ENCODE results near the gene AGAP2. TPM values are rescaled to one million over a fixed set of nuclear protein-coding genes. Genes with fewer than 3 reads are reported as not detected.

Gene AGAP2
- total RNA-seq, 1 donor, result 0.72 TPM

- Histone ChIP-seq H3K4me1 (ENCODE audit: insufficient read depth, low read length) (peaks cover 7% of the 10 kb centered on the region), H3K4me3 (ENCODE audit: insufficient read depth, low read length) (peak overlapping the region; percentile 97), H3K4me2 (ENCODE audit: insufficient read depth, low read length) (peak overlapping the region; percentile 97), H3K27ac (ENCODE audit: low read depth, low read length) (peak overlapping the region; percentile 98), H2AFZ (ENCODE audit: low read length) (peak overlapping the region; percentile 78), H3K36me3 (ENCODE audit: insufficient read depth, low read length) (peaks cover 37% of the 10 kb centered on the region), H3K27me3 (ENCODE audit: insufficient read depth, low read length) (peaks cover 21% of the 10 kb centered on the region), H4K20me1 (ENCODE audit: insufficient read depth, low read length) (no peaks in the 10 kb centered on the region), H3K9me3 (ENCODE audit: low read depth, low read length) (no peaks in the 10 kb centered on the region), H3K79me2 (ENCODE audit: insufficient read depth, low read length) (peaks cover 27% of the 10 kb centered on the region)
- peak; percentile 32 for DNase-seq (ENCODE audit: insufficient read length, low spot score, missing footprints)
- TF ChIP-seq, protein P1, sequence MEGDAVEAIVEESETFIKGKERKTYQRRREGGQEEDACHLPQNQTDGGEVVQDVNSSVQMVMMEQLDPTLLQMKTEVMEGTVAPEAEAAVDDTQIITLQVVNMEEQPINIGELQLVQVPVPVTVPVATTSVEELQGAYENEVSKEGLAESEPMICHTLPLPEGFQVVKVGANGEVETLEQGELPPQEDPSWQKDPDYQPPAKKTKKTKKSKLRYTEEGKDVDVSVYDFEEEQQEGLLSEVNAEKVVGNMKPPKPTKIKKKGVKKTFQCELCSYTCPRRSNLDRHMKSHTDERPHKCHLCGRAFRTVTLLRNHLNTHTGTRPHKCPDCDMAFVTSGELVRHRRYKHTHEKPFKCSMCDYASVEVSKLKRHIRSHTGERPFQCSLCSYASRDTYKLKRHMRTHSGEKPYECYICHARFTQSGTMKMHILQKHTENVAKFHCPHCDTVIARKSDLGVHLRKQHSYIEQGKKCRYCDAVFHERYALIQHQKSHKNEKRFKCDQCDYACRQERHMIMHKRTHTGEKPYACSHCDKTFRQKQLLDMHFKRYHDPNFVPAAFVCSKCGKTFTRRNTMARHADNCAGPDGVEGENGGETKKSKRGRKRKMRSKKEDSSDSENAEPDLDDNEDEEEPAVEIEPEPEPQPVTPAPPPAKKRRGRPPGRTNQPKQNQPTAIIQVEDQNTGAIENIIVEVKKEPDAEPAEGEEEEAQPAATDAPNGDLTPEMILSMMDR (IDR thresholded peaks at IDR 0.05; ENCODE audit: extremely low read depth, low read depth, low read length), result no peak
These were observed 6.9 kb upstream of the AGAP2 start for GRCh38 chr12:57745485-57745881.

- Histone ChIP-seq H3K4me1 (ENCODE audit: insufficient read depth, low read length) (peaks cover 7% of the 10 kb centered on the region), H3K36me3 (ENCODE audit: insufficient read depth, low read length) (peaks cover 33% of the 10 kb centered on the region), H2AFZ (ENCODE audit: low read length) (peak within 1 kb of the TSS; percentile 78), H3K4me2 (ENCODE audit: insufficient read depth, low read length) (peak within 1 kb of the TSS; percentile 97), H3K4me3 (ENCODE audit: insufficient read depth, low read length) (peak within 1 kb of the TSS; percentile 97), H3K27ac (ENCODE audit: low read depth, low read length) (peak within 1 kb of the TSS; percentile 98), H3K79me2 (ENCODE audit: insufficient read depth, low read length) (peaks cover 23% of the 10 kb centered on the region), H4K20me1 (ENCODE audit: insufficient read depth, low read length) (no peaks in the 10 kb centered on the region), H3K27me3 (ENCODE audit: insufficient read depth, low read length) (peaks cover 27% of the 10 kb centered on the region), H3K9me3 (ENCODE audit: low read depth, low read length) (no peaks in the 10 kb centered on the region)
- peak; percentile 99 for DNase-seq (ENCODE audit: insufficient read length, low spot score, missing footprints)
- TF ChIP-seq, protein P1 (IDR thresholded peaks at IDR 0.05; ENCODE audit: extremely low read depth, low read depth, low read length), result no peak
These were observed 6.4 kb upstream of the AGAP2 start, which contains the start of gene TSPAN31 for GRCh38 chr12:57744777-57745484. Gene TSPAN31 (plus strand): TSS chr12:57745039. CDS start chr12:57745155, 116 bp downstream.

DNA sequence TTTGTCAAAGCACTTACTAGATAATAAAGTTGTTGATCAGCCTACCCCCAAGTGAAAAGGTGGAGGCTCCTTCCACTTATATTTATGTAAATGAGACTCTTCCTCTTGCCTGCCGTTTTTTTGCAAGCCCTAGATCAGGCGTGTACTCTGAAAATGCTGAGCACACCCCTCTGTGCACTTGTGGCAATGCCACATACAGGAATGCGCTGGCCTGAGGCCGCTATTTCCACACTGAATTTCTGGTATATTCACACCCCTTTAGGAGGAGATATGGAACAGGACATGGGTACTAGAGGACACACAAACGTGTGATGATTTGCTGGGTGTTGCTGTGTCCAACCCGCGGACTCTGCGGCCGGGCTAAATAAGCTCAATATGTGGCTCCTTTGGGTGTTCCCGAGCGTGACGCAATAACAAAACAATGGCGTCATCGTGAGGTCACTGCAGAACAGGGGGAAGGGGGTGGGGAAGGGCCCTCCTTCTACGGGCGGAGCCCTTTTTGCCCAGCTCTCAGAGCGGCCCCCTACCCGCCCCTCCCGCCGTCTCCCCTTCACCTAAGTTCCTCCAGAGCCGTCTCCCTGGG lies 5.7 kb upstream of the AGAP2 start:
- H4K20me1 ChIP-seq (ENCODE audit: insufficient read depth, low read length), result no peaks in the 10 kb centered on the region
- peak overlapping the region; percentile 98 for H3K27ac ChIP-seq (ENCODE audit: low read depth, low read length)
- no peaks in the 10 kb centered on the region for H3K9me3 ChIP-seq (ENCODE audit: low read depth, low read length)
- peak overlapping the region; percentile 75 for H2AFZ ChIP-seq (ENCODE audit: low read length)
- TF ChIP-seq, protein P1 (IDR thresholded peaks at IDR 0.05; ENCODE audit: extremely low read depth, low read depth, low read length), result no peak
- peaks cover 33% of the 10 kb centered on the region for H3K27me3 ChIP-seq (ENCODE audit: insufficient read depth, low read length)
- H3K36me3 ChIP-seq (ENCODE audit: insufficient read depth, low read length), result peaks cover 29% of the 10 kb centered on the region
- peaks cover 17% of the 10 kb centered on the region for H3K79me2 ChIP-seq (ENCODE audit: insufficient read depth, low read length)
- peak overlapping the region; percentile 97 for H3K4me2 ChIP-seq (ENCODE audit: insufficient read depth, low read length)
- H3K4me3 ChIP-seq (ENCODE audit: insufficient read depth, low read length), result peak overlapping the region; percentile 97
- peak; percentile 69 for DNase-seq (ENCODE audit: insufficient read length, low spot score, missing footprints)
- H3K4me1 ChIP-seq (ENCODE audit: insufficient read depth, low read length), result peaks cover 7% of the 10 kb centered on the region

DNA sequence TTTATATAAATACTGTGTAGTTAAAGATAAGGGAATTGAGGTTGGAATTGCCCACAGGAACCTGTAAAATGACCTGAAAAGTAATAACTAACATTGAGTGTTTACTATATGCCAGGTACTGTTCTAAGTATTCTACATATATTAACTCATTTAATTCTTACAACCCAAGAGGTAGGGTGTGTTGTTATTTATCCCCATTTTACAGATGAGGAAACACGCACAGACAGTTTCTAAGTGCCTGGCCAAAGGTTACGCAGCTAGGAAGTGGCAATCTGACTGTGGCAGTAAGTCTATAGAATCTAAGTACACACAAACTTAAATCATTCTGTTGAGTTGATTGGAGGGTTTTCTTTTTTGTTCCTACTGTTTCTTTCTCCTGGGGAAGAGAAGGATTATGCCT lies 5.2 kb upstream of the AGAP2 start:
- H3K4me2 ChIP-seq (ENCODE audit: insufficient read depth, low read length), result peak overlapping the region; percentile 97

More for the DNA sequence above, 5.2 kb upstream of the AGAP2 start:
- Histone ChIP-seq H3K79me2 (ENCODE audit: insufficient read depth, low read length) (peaks cover 12% of the 10 kb centered on the region), H3K4me1 (ENCODE audit: insufficient read depth, low read length) (peaks cover 7% of the 10 kb centered on the region), H2AFZ (ENCODE audit: low read length) (no peak overlapping the region), H3K9me3 (ENCODE audit: low read depth, low read length) (no peaks in the 10 kb centered on the region), H3K36me3 (ENCODE audit: insufficient read depth, low read length) (peaks cover 24% of the 10 kb centered on the region), H3K27me3 (ENCODE audit: insufficient read depth, low read length) (peaks cover 39% of the 10 kb centered on the region), H3K27ac (ENCODE audit: low read depth, low read length) (no peak overlapping the region), H4K20me1 (ENCODE audit: insufficient read depth, low read length) (no peaks in the 10 kb centered on the region), H3K4me3 (ENCODE audit: insufficient read depth, low read length) (no peak overlapping the region)
- TF ChIP-seq, protein P1 (IDR thresholded peaks at IDR 0.05; ENCODE audit: extremely low read depth, low read depth, low read length), result no peak
- no peak for DNase-seq (ENCODE audit: insufficient read length, low spot score, missing footprints)
